HG02840 (cell line): ENCODE data around the gene FAM187B.
"Not testable (repeated sequence)": the region's sequence is repeated elsewhere in the genome, so short reads cannot be mapped to it uniquely, and the experiment has no call there.

Source experiments
- ATAC-seq: cut with Tn5 transposase; IDR thresholded peaks from one replicate; pipeline ENCODE4 v1.9.1; 2021; ENCODE audit warnings: mild to moderate bottlenecking, moderate library complexity, moderate number of reproducible peaks; ENCODE audit not compliant: unreplicated experiment, low FRiP score

Gene FAM187B

GRCh38 chr19:35216016-35216832, 12.3 kb downstream of the FAM187B start:
- no peak for ATAC-seq

DNA sequence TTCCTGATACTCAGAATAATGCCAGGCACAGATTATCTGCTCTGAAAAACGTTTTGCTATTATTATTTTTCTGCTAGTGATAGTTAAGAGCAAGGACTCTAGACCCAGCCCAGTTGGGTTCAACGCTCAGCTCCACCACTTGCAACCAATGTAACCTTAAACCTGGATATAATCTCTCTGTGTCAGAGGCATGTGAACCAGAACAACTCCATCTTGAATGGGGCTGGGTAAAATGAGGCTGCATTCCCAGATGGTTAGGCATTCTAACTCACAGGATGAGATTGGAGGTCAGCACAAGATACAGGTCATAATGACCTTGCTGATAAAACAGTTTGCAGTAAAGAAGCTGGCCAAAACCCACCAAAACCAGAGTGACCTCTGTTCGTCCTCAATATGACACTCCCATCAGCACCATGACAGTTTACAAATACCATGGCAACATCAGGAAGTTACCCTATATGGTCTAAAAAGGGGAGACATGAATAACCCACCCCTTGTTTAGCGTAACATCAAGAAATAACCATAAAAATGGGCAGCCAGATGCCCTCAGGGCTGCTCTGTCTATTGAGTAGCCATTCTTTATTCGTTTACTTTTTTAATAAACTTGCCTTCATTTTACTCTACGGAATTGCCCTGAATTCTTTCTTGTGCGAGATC, 13.6 kb downstream of the FAM187B start:
- ATAC-seq = no peak

DNA sequence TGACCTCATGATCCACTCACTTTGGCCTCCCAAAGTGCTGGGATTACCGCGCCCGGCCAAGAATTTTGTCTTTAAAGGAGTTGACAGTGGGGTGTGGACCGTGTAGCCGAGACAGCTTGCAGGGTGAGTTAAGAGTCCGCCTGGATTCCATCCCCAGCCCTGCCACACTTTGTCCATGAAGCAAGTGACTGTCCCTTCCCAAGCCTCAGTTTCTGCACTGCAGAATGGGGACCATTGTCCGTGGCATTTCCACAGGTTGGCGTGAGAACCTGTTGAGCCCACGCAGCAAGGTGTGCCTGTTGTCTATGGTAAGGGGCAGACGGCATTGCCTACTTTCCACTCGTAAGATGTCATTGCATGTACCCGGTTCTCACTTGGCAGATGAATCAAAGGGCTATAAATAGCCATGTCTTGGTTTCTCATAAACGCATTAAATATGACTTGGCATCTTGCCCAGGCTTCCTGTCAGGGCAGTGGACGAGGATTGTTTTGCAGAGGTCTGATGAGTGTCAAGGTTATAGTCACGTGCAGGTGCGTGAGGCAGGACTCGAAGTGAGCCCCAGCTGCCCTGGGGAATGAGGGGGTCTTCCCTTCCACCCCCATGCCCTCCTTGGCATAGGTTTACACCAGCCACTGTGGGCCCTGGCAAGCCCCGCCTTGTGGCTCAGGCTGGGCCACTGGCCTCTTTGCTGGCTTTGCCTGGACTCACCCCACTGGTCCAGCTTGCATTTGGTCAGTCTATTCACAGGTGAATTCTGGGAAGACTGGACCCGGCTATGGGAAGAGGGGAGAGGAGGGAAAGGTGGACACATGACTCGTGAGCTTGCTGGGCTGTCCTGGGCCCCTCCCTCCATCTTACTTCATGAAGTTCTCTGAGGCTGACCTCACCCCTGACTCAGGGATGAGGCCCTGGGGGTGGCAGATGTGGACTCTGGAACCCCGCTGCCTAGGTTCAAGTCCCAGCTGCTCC, 14.6 kb downstream of the FAM187B start:
- ATAC-seq = no peak

GRCh38 chr19:35212241-35212640, 16.3 kb downstream of the FAM187B start:
- ATAC-seq = no peak

DNA sequence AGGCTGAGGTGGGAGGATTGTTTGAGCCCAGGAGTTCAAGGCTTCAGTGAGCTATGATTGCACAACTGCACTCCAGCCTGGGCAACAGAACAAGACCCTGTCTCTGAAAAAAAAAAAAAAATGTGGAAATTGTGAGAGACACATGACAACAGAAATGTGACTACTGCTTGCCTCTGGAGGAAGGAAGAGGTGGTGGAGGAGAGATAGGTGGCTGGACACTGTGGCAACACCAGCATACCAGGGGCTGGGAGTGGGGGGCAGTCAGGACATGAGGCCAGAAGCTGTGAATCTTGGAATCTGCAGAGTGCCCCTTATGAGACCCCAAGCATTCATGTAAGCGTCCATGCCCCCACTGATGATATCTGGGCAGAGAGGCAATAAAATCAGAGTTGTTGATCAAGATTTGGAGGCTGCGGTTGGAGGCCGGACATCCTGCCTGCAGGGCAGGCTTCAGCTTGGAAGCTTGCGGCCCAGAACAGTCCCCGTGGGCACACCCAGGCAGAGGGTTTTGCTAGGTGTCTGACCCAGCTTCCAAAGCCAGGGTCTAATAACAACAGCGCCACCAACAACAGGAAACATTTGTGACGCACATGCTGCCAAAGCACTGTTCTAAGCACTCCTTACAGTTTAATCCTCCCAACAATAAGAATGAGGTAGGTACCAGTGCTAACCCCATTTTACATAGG, 16.9 kb downstream of the FAM187B start:
- ATAC-seq = no peak

GRCh38 chr19:35209646-35210045, 18.9 kb downstream of the FAM187B start:
- no peak for ATAC-seq

DNA sequence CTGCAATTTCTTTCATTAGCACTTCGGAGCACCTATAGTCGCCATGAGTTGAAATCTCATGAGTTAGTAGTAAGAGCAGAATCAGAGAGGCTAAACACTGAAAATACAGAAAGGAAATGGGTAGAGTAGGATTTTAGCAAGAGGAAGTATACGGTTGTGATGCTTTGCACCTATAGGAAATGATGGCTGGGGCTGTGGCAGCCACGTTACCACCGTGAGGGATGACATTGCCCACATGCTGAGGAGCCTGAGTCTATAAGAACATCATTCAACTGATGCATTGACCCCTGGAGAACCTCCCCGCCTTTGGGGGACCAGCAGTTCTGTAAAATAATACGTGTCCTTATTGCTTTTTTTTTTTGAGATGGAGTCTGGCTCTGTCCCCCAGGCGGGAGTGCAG, 20.4 kb downstream of the FAM187B start:
- no peak for ATAC-seq

DNA sequence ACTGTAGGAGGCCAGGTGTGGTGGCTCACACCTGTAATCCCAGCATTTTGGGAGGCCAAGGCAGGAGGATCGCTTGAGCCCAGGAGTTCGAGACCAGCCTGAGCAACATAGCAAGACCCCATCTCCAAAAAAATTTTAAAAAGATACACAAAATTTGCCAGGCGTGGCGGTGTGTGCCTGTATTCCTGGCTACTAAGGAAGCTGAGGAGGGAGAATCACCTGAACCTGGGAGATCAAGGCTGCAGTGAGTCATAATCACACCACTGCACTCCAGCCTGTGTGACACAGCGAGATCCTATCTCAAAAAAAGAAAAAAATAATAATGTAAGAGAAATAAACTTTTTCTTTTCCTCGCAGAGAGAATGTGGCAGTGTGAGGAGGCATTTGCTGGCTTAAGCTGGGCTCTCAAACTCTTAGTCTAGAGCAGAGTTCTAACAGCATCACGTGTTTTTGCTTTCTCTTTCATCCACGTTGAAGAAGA, 21.1 kb downstream of the FAM187B start:
- no peak for ATAC-seq

- no peak for ATAC-seq
Observed at GRCh38 chr19:35206855-35207254, 21.7 kb downstream of the FAM187B start.

DNA sequence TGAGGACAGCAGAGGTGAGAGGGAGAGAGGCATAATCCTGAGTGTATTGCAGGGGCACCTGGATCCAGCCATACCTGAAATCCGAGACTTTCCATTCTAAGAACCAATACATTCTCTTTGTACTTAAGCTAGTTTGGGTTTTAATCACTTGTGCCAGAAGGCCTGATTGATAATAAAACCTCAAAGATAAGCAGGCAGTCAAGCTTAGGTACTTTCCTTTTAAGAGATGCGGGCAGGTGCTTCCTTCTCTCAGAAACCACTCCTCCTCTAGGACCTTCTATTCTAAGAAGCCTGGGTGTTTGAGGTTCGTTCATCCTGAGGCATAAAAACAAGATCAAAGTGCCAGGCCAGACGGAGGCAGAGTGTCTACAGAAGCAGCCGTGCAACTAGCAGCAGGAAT, 22.2 kb downstream of the FAM187B start:
- no peak for ATAC-seq

- ATAC-seq = no peak
Observed at GRCh38 chr19:35205733-35206323, 22.7 kb downstream of the FAM187B start.

DNA sequence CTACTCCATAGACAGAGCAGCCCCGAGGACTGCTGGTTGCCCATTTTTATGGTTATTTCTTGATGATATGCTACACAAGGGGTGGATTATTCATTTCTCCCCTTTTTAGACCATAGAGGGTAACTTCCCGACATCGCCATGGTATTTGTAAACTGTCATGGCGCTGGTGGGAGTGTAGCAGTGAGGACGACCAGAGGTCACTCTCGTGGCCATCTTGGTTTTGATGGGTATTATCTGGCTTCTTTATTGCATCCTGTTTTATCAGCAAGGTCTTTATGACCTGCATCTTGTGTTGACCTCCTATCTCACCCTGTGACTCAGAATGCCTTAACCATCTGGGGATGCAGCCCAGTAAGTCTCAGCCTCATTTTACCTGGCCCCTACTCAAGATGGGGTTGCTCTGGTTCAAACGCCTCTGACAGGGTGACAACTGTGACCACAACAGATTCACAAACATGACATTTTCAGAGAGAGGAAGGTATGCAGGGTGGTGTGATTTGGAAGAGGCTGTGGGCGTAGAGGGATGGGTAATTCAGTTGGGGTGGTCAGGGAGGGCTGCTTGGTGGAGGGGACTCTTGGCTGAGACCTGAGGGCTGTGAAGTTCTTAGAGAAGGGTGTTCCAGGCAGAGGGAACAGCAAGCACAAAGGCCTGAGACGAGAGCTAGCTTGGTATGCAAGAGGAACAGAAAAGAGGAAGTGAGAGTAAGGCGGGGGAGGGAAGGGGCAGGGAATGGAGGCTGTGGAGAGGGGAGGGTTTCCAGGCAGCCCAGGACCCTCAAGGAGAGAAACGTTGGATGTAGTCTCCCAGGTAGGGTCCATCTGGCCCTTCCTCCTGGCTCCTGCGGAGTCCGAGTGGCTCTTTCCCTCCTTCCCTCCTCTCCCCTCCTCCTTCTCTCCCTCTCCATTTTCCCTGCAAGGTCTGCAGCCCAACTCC, 23.5 kb downstream of the FAM187B start:
- no peak for ATAC-seq

- no peak for ATAC-seq
Observed at GRCh38 chr19:35202722-35203688, 25.5 kb downstream of the FAM187B start.

- no peak for ATAC-seq
Observed at GRCh38 chr19:35199481-35199880, 29.1 kb downstream of the FAM187B start.

DNA sequence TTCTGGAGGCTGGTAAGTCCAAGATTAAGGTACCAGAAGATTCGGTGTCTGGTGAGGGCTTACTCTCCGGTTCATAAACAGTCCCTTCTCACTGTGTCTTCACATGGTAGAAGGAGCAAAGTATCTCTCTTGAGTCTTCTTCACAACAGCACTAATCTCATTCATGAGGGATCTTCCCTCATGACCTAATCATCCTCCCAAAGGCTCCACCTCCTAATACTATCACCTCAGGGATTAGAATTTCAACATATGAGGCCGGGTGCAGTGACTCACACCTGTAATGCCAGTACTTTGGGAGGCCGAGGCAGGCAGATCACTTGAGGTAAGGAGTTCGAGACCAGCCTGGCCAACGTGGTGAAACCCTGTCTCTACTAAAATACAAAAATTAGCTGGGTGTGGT, 31.7 kb downstream of the FAM187B start:
- not testable (repeated sequence) for ATAC-seq

DNA sequence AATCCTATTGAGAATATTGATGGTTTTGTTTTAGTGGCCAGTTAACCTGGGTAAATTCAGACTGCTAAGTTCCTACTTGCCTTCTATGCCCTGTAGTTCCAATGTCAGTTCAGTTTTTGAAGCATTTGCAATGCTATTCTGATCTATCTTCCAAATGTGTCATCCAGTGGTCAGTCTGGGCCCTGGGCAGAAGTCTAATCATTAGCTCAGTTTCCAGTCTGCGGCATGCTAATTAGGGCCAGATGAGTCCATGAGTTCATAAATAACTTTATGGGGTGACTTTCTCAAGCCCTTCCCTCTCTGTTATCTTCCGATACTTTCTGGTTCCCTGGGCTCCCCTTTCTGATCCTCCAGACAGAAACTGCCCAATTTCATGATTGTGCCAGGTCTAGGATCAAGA, 32.7 kb downstream of the FAM187B start:
- ATAC-seq = no peak
